OCI-LY1 (cell line): Measurements from ENCODE around the gene RPAIN.

ENCODE experiments used
- CTCF ChIP-seq: fragments of 200-600 bp; sonication (generic), shearing (Covaris generic); IDR thresholded peaks from 2 replicates; pipeline ENCODE4 v1.5.1; 2017; ENCODE audit warnings: mild to moderate bottlenecking, antibody characterized with exemption, low read length, moderate library complexity, mixed read lengths
- EZH2 ChIP-seq: fragments of 200-600 bp; sonication (generic), shearing (Covaris generic); IDR thresholded peaks from 2 replicates; pipeline ENCODE4 v1.8.0; 2017; ENCODE audit warnings: borderline replicate concordance, mixed run types, mild to moderate bottlenecking, antibody characterized with exemption, low read length, moderate library complexity, mixed read lengths

GRCh38 chr17:5424909-5425308 lies 4.9 kb downstream of the RPAIN start:
- no peak for TF ChIP-seq CTCF
- TF ChIP-seq EZH2: no peak
